Daoy (cell line): ENCODE data around the gene PHLPP2. TPM values are rescaled to one million over a fixed set of nuclear protein-coding genes. Genes with fewer than 3 reads are reported as not detected.

Experiments
- DNase-seq: peaks from one replicate; pipeline ENCODE4 v3.0.0-alpha.2; 2015; ENCODE audit warnings: low read depth
- total RNA-seq: library from RNA; depleted of rRNA; stranded (reverse); fragments of >200 nt; shearing (Covaris generic); gene quantifications from 2 replicates; pipeline ENCODE4 v1.2.3, GENCODE V29; 2014

Gene PHLPP2
- total RNA-seq, 1 experiment from 2014 or later: 2.3 TPM

DNA sequence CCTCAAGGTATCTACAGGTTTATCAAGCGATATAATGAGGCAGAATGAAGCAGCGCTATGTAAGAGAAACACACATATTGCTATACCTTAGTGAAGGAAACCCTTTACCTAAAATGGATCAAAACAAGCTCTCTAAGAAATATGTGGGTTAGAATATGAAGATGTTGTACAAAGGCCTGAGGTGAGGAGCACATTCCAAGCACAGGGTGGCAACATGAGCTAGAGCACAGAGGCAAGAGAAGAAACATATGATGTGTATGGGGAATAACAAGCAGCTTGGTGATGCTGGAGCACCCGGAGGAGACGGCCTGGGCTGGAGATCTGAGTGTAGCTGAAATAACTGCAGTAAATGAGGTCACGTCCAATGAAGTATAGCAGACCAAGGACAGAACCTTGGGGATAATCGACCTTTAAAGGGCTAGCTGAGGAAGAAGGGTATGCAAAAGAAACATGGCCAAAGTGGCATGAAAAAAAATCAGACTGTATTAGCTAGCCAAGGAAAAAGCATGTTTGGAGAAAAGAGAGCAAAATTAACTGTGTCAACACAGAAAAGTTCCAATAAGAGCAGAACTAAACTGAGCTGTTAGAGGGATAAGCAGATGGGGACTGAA, 54.5 kb downstream of the PHLPP2 start:
- DNase-seq: no peak

DNA sequence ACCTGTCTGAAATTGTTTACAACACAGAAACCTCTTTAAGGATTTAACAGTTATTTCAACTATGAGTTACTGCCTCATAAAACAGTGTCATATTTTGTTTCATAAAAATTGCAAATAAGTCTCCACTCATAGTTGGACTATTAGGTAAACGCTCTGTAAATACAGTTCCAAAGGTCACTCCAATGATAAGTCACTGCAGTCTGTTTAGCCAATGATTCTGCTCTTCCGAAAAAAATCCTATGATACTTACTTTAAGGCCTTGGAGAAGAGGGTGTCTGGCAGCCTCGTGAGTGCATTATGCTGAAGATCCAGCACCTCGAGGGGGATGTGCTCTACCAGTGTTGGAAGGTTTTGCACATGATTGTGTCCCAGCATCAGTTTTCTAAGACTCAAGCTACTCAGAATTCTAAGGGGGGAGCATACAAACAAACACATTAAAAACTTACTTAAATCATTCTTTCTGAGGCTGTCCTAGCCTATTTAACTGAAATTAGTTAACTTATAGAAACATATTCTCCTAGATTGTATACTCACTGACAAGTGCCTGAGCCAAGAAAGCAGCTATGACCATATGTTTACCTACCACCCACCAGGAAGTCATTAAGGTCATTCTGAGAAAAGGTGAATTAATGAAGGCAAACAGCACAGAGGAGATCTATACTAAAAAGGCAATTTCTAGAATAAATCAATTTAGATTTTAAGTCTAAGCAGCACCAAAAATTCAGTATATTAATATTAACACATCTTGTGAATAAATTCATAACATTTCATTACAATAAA, 57.4 kb downstream of the PHLPP2 start:
- no peak for DNase-seq

DNA sequence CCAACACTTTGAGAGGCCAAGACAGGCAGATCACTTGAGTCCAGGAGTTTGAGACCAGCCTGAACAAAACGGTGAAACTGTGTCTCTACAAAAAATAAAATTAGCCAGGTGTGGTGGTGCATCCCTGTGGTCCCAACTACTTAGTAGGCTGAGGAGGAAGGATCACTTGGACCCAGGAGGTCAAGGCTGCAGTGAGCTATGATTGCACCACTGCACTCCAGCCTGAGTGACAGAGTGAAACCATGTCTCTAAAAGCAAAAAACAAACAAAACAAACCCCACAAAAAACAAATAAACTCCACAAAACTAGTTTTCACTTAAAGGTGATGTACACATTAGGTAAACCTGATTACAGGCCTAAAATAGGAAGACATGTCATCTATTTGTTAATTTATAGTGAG, 58.2 kb downstream of the PHLPP2 start:
- DNase-seq: no peak

DNA sequence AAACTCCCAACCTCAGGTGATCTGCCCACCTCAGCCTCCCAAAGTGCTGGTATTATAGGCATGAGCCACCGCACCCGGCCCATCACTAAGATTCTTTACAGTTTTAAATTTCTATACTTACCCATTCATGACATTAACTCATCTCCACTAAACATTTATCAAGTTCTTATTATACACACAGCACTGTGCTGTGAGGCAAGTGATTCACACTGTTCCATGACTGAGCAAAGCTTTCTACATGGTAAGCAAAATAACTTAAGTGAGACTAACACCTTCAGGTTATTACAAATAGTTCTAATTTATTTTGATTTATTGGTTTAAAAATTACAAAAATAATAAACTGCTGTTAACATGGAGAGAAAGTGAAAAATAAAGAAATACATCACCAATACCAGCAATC, 65.0 kb downstream of the PHLPP2 start:
- no peak for DNase-seq

DNA sequence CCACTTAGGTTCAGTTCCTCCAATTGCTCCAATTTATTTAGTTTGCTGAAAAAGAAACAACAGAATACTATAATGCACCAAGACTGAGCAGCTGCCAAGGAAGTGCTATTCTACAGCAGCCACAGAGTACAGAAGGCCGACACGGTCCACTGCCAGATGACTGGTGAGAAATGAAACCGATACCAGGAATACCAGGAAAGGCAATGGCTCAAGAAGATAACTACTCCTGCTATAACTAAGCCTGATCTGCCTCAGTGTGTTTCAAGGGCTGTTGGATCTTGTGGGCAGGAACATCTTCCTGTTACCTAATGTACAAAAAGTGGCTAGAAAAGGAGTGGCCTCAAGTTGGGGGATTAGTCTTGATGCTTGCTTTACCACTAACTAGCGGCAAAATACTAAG, 65.7 kb downstream of the PHLPP2 start:
- no peak for DNase-seq

DNA sequence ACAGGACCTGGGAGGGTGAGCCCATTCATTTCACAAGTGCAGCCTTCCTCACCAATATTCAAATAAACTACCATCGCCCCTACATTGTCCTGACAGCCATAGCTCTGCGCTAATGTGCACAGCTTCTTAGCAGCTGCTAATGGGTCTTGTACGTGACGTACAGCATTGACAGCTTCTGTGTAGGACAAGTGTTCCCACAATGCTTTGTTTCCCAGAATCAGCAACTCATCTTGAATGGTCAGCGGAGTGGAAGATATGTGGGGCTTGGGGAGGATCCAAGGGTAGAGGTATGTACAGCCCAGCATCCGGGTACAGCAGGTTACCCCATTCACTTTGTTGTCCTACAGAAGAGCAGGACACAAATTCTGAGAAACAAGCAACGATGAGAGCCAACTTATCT, 74.8 kb downstream of the PHLPP2 start:
- DNase-seq: no peak

DNA sequence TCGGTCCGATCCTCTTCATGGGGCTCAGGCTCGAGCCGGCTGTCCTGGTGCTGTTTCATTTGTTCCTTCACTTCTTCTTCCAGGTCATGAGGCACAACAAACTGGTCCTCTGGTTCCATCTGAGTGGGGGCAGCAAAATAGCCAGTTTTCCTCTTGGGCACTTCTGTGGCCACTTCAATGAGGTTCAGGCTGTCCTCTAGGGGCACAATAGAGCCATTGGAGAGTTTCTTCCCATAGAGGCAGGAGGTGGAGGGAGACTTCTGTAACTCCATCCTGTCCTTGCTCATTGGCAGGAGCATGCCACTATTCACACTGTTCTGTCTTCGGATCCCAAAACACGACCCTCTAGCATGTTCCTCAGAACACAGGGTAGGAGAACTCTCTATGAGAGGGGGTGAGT, 75.6 kb downstream of the PHLPP2 start:
- DNase-seq: no peak

DNA sequence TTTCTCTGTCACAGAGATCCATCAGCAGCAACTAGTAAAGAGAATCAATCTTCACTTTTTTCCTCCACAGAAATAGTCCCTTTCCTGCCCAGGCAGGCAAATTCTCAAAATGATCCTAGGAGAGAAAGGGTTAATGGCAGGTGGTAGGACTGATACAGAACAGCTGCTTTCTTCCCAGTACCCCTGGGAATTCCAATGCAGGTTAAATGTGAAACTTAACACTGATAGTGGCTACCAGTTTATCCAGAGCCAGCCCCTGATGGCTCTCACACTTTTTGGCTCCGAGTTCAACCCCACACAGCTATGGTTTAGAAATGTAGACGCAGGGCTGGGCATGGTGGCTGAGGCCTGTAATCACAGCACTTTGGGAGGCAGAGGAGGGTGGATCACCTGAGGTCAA, 76.3 kb downstream of the PHLPP2 start:
- DNase-seq: no peak

DNA sequence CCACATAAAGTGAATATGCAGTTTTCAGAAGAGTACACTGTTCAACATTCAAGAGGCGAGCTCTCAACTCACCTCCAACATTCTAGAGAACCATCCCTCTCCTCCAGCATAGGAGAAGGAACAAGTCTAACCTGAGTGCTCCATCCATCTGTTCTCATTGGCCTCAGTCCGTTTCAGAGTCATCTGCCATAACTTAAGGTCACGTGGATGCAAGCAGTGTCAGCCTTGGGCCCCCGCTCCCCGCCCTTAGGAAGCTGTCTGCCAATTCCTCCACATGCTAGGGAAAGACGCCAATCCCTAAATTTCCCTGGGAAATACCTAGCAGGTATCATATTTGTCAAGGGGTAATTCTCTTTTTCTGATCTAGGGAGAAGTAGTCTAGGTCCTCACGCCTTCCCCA, 77.1 kb downstream of the PHLPP2 start:
- no peak for DNase-seq

DNA sequence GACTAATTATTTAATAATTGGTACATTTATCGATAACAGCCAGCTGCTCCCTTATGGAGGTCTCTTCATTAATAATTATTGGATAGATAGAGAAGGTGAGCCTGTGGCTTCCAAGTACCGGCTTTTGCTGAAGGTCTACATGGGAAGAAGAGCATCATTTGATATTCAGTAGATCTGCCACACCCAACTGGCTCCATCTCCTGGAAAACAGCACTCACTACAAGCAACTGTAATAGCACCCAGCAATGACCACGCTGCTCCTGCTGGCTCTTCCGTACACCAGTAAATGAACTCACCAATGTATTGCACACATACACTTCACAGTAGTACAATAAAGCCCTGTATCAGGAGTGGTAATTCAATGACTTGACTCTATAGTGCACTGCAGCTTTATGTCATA, 79.1 kb downstream of the PHLPP2 start:
- peak; percentile 15 for DNase-seq

DNA sequence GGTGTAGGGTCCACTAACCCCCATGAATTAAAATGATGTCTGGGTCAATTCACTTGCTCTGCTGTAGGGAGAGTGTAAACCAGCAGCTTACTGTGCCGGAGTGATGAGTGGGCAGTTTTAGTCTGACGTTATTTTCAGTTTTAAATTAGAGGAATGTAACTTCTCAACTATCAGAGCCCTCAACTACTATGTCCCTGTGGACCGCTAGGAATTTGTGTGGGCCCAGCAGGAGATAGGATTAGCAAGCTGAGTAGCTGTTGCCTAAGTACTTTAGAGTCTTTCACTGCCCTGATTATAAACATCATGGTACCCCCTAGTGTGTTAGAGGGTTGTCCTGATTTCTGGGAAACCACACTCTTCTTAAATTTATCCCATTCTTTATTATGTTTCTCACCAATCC, 87.1 kb downstream of the PHLPP2 start:
- DNase-seq: peak; percentile 47

DNA sequence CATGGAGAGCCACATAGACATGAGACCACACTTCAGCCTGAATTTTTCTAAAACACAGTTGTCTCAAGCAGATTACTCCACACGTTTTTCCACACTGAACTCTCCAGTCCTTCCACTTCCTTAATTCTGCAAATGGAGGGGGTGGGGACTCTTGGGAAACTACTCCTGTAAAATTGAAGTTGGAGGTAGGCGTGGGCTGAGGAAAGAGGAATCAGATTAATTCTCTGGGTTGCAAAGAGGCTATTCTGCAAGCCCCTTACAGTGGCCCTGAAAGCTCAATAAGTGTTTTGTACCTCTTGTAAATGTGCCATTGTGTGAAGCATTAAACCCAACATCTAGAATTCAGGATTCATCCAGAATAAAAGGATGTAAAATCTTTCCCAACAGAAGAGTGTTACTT, 88.9 kb downstream of the PHLPP2 start:
- no peak for DNase-seq

DNA sequence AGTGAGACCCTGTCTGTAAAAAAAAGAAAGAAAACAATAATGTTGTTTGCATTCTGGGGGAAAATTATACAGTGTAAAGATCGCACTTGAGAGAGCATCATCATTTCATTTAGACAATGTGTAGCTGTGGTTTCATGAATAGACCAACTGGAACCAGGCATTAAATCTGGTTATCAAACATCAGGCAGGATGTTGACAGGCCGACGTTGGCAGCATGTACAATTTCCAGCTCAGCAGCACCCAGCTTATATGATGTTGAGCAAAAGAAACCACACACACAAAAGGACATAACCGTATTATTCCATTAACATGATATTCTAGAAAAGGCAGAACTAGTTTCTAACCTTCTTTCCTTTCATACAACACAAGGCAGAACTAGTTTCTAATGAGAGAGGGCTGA, 92.7 kb downstream of the PHLPP2 start:
- DNase-seq: no peak

DNA sequence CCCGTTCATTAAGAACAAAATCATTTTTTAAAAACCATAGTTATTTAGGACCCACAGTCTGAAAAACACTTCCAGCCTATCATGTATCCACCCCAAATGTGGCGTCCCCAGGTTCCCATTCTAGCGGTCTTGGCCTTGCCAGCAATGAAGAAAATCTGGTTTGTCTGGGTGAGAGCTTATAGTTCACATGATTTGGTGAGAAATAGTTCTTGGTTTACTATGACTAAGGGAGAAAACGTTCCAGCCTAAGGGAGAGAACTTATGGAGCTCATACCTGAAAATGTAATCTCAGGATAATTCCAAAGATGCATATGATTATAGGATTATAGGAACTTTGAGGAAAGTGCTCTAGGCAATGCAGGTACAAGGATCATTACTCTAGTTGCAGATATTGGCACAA, 93.7 kb downstream of the PHLPP2 start:
- DNase-seq: no peak

DNA sequence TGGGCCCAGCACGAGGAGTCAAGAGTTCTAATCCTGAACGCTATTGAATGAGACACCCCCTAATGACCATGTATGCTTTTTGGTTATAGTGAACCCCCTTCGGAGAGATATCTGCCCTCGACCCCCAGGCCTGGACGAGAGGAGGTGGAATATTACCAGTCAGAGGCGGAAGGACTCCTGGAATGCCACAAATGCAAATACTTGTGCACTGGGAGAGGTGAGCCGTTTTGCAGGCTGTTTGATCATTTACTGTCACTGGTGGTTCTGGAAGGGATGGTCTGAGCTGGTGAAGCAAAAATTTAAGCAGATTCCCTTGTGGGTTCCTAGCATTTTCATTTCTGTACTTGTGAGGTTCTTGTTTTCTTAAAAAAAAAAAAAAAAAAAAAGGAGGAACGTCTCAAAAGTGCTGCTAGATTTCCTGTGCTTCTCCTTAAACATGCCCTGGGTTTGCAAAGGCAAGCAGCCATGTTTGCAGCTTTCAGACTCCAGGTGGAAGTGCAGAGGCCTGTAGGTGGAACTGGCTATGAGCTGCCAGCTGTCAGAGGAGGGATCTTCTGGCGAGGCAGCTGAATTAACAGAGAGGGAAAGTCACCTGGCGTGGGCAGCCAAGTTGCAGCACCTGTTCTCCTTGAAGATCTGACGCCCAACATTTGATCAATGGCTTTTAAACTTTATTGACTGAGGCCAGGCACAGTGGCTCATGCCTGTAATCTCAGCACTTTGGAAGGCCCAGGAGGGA, 95.1 kb downstream of the PHLPP2 start:
- no peak for DNase-seq

DNA sequence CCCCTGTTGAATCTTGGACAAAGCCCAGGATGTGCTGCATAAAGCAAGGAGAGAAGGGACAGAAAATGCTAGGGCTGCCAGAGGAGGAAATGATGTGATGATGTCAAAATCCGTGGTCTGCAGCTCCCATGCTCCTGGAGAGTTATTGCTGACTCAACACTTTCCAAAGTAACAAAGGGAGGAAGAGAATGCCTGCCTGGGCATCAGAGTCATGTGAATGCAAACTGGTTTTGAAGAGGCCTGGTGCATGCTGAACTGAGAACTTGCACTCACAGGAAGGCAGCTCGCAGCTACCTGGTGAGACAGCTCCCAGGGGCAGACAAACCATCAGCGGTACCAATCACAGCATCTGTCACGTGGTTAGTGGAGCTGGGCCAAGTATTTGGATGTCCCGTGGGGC, 95.7 kb downstream of the PHLPP2 start:
- peak; percentile 17 for DNase-seq

DNA sequence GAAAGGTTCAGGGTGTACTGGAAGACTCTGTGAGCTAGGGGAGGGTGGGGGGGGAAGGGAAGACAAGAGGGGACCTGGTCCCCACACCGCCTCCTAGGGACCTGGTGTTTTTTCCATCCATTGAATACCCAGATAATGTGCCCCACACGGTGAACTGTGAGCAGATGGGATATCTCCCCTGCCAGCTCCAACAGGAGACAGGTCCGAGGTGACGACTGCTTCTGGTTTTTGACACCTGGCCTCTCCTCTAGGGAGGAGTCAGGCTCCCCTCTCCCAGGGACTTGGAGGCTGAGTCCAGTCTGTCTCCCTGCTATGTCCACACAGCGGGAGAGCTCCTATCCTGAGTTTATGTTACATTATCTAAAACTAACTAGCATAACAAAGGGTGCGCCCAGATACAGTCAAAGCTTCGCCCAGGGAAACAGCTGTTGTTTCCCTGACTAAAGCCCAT, 96.7 kb downstream of the PHLPP2 start:
- no peak for DNase-seq

DNA sequence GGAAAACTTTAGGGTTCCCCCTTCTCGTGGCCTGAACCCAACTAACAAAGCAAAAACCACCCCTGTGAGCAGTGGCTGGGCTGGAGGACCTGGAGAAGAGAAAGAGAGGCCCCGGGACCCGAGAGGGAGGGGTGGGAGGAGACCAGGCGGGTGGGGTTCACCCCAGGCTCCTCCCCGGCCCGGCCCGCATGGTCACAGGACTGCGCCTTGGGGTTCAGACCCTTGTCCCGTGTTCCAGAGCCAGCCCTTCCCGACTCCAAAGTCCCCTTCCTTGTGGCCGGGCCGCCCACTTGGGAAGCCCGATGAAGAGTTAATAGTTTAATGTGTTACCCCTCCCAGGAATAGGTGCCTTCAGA, 97.7 kb downstream of the PHLPP2 start:
- no peak for DNase-seq

DNA sequence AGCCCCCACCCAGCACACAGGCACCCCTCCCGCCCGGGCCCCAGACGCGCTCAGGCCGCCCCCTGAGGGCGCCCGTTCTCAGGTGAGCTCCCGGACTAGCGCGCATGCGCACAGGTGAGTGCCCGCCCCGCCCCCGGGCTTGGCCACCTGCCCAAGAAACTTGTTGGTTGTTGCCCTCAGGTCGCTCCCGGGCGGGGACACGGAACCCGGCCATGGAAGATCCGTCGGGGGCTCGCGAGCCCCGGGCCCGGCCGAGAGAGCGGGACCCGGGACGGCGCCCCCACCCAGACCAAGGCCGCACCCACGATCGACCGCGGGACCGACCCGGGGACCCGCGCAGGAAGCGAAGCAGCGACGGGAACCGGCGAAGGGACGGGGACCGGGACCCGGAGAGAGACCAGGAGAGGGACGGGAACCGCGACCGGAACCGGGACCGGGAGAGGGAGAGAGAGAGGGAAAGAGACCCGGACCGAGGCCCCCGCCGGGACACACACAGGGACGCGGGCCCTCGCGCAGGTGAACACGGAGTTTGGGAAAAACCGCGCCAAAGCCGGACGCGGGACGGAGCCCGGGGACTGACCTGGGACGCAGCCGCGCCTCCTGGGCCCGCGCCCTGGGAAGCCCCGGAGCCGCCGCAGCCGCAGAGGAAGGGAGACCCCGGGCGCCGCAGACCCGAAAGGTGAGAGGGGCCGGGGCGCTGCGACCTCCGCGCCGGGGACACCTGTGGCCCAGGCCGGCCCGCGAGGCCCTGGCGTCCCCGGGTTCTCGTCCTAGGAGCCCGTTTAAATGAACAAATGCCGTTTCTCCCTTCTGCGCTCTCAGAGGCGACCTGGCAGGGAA, 98.3 kb downstream of the PHLPP2 start, which contains the start of gene MARVELD3:
MARVELD3 (plus strand) TSS at position 167 of the 840 bp plus-strand sequence; CDS start at position 213, 46 bp downstream.
- no peak for DNase-seq

DNA sequence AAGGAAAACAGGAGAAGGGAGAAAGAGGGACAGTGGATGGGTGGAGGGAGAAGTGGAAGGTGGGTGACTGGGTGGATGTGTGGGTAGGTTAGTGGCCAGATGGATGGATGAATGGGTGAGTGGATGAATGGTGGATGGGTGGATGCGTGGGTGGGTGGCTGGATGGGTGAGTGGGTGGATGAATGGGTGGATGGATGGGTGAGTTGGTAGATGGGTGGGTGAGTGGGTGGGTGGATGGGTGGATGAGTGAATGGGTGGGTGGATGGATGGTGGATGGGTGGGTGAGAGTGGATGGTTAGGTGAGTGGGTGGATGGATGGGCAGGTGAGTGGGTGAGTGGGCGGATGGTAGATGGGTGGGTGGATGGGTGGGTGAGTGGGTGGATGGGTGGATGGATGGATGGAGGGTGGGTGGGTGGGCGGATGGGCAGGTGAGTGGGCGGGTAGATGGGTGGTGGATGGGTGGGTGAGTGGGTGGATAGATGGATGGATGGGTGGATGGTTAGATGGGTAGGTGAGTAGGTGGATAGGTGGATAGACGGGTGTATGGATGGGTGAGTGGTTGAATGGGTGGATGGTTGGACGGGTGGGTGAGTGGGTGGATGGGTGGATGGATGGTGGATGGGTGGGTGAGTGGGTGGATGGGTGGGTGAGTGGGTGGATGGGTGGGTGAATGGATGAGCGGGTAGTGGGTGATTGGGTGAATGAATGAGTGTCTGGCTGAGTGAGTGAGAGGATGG, 99.2 kb downstream of the PHLPP2 start:
- DNase-seq: no peak

DNA sequence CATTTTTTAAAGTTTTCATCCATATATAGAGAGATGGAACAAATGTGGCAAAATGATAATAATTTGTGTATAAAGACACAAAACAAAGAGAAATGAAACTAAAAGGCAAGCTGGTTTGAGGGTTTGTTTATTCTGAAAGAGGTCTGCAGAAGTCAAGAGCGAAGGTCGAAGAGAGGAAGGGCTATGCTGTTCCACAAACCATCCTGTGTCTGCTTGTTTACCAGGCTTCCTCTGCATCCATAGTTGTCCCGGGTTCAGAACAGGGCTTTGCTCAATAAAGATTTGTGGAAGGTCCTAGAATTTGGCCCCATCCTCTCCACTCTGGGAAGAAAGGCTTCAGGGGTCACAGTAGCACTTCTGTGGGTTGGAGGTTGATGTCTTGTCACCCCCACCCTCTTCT, 100.9 kb downstream of the PHLPP2 start:
- no peak for DNase-seq
